NCI-H2171 treated with DMSO at 0.1 percent for 48 hours (cell line): ENCODE results near the gene FLT1.

Experiments used
- DNase-seq: peaks from one replicate; lab custom pipeline; 2025; lab: John Stamatoyannopoulos, UW

The FLT1 gene

DNA sequence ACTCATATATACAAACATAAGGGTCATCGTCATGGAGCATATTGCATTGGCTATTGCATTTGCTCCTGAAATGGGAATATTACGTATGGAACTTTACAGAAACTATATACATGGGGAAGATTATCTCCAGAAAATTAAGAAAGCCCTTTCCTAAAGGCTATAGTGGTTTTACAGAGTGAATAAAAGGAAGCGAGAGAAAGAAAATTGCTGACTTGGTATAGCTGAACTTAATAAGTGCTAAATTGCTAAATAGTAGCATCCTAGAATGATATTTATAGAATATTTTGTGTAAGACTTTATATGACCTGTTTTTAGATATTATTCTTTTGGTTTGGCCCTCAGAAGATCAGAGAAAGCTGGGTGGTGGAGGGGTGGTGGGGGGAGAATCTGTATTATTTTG, 114.6 kb downstream of the FLT1 start:
- no peak for DNase-seq

DNA sequence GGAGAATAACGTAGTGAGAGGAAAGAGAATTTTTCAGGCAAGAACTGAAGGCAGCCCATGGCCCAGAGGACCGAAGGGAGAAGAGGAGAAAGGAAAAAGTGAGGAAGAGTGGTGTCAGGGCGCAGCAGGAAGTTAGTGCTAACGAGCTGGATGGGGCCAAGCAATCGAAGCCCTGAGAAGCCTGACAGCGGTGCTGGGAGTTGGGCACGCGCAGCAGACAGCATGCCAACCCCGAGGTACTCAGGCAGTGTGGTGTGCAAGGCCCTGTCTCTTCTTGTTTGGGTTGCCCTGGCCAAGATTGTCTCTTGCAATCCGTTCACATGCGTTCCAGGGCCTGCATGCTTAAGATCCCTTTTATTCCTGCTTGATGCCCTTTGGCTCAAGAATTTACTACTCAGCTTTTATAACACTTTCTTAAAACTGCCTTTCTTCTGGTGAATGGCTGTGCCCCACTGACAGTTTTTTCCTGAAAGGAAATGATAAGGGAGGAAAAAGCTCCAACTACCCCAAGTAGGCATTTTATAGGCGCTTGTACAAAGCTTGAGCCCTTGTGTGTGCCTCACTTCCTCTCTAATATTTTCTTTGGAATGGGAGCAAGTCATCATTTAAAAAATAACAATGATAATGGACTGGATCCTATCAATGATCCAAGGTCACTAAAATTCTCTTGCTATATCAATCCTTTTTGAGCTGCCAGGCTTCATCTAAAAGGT, 115.4 kb downstream of the FLT1 start:
- no peak for DNase-seq

DNA sequence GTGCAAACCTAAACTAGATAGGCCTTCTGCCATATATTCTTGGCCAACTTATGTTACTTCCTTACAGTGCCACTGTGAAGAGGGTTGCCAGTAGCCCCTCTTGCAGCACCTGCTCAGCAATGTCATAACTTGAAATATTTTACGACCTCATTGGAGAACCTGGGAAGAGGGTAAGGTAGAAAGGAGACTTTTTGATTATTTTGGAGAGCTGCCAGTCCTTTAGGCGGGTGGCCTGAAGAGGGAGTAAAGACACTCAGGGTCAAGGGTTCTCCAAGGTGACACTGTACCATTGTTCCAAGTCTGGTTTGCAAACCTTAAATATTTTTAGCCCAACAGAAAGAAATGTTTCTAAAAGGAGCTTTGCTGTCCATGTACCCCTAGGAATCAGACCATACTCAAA, 118.3 kb downstream of the FLT1 start:
- DNase-seq: no peak

DNA sequence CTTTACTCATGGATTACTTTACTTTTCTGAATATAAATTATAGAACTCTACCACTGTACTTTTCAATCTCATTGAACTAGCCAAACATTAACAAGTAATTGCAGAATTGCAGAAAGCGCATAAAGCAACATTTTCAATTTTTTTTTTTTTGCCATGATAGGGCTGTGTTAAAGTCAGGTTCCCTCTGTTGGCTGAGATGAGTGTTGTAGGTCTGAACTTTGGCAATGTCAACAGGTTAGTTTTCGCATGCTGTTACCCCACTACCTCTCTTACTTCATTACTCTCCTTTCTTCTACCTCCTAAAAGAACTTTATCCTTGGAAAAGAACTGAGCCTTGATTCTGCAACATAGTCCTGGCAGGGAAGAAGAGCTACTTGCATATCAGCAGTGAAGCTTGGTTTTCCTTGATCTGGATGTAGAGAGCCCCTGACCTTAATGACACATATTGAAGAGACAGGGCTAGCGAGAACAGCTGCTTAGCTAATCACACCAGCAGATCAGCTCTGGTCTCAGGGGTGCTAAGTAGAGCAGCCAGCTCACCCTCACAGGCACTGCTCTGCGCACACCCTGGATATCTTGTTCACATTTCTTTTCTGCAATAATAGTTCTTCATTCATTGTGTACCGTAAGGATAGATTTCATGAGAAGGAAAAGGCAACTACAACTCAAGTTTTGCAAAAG, 119.5 kb downstream of the FLT1 start:
- DNase-seq: no peak

DNA sequence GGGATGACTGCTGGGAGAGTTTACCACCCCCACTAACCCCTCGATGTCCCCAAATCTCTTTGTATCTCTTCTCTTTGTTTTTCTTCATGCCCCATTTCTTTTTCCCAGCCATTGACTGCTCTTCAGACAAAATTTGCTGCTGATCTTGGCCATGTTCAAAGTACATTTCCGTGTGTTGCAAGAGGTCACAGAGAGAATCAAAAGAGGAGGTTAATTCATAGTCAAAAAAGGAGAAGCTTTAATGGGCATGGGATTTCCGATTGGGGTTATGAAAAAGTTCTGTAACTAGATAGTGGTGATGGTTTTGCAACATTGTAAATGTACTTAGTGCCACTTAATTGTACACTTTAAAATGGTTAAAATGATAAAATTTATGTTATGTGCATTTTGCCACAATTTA, 121.1 kb downstream of the FLT1 start:
- DNase-seq: no peak

DNA sequence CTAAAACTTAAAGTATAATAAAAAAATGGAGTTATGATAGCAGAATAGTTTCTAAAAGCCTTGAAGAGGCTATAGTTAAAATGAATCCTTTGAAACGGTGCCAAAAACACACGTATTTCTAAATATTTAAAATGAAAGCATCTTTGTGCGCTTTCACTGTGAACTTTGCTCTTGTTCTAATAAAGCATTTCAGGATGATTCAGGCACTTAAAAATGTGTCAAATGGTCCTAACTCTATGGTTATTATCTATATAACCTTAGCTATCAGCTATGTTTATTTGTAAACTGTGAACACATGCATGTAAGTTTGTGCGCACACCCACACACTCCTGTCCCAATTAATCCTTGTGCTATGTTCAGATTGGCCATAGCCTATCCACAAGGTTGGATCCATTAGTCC, 124.5 kb downstream of the FLT1 start:
- DNase-seq: no peak

DNA sequence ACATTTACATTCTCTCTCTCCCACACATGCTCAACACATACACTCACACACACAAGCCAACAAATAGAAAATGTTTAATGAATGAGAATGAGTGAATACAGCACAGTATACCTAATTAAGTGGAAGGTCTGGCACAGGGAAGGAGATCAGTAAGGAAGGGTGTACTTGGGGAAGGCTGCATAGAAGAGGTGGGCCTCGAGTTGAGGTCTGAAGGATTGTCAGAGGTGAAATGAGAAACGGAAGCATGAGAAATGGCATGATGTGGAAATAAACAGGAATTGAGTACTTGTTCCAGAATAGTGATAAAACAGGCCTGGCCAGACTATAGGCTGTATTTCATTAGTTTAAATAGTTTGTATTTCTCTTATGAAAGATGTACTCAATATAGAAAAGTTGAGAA, 136.2 kb downstream of the FLT1 start:
- no peak for DNase-seq

DNA sequence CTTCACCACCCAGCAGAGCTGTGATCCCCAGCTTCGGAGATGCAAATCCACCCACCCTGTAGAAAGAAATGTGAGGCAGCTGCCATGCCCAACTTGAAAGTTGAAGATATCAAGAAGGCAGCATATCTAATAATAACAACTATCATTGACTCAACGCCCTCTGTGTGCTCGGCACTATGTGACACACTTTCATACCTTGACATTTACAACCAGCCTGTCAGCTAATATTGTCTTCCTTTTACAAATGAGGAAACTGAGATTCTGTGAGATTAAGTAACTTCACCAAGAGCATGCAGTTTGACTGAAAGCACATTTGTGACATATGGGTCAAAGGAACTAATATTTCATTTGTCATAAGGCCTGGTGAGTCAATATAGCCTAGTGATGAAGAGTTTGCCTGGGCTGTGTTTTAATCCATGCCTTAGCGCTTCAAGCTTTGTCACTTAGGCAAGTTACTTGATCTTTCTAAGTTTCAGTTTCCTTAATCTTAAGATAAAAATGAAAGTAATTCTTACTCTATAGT, 137.0 kb downstream of the FLT1 start:
- no peak for DNase-seq

DNA sequence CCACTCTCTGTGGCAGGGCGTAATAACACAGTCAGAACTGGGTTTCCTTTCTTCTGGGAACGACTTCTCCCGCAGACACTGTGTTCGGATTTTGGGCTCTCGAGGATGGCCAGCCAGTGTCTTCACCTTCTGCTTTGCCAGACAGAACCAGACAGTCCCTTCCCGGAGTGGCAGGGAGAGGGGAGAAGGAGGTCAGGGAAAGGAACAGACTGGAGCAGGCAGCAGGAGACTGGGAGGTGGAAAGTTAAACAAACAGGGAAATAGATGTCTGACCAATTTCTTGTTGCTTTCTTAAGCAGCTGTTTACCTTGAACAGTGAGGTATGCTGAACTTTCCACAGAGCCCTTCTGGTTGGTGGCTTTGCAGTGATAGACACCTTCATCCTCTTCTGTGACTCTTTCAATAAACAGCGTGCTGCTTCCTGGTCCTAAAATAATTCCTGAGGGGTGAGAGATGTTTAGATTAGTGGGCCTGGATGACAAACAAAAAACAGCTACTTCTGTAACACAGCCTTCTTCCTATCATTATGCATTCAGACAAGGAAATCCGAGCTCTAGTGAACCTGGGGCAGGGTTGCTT, 137.6 kb downstream of the FLT1 start:
- DNase-seq: no peak

DNA sequence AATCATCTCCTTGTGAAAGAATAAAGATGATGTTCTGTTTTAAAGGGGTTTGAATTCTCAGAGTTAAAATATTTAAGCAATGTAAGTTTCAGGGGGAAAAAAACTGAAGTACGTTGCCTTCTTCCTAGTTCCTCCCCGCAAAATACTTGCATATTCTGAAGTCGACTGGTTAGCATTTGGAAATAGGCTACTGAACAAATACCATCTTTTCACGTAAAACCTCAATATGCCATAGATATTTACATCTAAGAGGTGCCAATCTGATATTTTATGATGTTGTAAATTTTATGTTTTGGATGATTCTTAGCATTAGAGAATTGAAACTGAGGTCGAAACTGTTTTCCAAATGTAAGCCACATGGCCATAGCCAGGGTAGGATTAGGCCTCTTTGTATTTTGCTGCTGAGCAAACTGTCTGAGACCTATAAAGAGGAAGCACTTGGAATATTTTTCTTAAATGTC, 138.3 kb downstream of the FLT1 start:
- no peak for DNase-seq

DNA sequence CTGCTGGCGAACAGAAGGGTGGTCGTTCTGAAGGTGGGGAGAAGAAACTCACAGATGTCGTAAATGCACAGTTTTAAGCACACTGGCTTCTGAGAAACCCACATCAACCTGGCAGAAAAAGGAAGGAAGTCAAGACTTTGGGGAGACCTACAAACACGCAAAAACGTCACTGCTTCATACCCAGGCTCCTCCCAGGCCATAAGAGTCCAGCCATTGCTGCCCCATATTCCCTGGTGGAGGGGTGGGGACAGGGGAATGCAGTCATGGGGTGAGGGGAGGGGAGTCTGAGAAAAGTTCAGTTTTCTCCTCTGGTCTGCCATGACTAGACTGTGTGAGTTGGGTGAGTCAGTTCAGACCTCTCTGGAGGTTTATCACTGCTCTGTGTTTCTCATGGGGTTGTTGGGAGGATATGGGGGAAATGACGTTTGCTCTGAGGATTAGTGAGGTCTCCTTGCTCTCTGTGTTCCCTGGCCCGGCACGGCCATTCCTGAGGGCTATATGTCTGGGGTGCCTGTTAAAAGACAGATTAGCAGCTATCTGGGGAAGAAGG, 139.0 kb downstream of the FLT1 start:
- DNase-seq: no peak

DNA sequence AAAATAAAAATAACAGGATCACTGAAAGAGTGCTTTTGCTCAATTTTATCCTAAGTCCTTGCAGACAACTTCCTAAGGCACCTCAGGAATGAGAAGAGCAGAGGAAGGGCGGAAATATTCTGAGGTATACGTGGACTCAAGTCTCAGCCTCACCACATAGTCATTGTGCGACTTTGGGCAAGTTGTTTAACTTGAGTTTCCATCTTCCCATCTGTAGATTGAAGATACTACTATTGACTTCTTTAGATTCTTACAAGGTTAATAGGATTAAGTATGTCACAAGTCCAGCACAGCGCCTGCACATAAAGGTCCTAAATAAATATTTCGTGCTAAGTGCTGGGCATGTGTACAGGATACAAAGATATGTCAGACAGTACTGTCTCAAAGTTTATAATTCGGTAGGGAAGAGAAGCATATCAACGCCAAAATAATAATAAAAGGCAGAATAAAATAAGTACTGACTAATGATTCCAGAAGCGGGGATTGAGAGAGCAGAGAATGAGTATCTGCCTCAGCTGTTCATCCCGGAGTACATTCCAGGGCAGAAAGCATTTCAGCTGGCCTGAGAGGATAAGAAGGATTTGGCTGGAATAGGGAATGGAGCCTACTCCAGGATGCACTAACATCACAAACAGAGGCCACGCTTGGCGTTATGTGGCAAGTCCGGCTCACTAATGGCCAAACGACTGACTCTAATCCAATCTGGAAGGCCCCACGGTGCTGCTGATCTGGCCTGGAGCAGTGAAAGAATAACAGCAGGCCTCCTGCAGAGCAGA, 139.7 kb downstream of the FLT1 start:
- DNase-seq: no peak

DNA sequence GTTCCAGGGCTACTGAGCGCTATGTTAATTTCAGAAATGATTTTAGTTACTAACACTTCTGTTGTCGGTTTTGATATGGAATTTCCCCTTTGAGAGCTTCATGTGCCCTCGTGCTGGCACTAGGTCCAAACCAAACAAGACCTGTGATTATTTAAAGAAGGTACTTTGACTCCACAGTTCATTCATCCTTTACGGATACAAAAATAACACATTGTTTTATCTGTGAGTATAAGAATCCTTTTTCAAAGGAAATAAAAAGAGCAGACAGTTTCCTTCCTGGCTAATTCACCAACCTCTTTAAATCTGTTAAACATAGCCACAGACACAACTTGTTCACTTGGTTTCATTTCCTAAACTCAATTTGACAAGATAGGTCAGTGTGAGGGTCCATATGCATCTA, 141.2 kb downstream of the FLT1 start:
- no peak for DNase-seq

DNA sequence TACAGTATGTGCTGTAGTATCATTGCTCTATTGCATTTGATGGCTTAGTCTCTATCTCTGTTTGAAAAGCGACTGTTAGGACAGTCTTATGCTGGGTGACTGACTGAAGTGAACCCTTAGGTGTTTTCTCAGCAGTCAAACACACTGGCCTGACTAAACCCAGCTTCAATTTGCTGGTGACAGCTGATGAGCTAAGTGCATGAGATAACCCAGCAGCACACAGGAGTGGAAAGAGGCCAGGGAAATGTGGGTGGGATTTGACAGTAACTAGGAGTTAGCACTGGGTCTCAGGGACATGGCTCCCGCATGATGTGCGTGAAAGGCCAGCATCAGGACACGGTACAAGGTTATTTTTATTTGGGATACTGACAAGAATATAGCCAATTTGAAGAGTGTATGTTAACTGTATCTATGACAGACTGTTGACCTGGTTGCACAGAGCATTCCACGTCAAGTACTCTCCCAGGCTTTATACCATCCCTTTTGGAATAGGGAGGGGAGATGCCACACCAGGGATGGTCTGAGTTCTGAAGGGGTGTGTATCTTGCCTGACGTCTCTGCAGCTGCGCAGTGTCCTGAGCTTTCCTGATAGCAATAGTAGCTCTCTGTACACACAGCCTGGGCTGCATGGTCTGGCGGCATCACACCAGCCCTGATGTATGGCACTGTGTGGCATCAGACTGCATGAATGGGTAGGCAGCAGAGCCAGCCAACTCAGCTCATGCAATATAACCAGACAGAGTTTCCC, 144.8 kb downstream of the FLT1 start:
- no peak for DNase-seq

DNA sequence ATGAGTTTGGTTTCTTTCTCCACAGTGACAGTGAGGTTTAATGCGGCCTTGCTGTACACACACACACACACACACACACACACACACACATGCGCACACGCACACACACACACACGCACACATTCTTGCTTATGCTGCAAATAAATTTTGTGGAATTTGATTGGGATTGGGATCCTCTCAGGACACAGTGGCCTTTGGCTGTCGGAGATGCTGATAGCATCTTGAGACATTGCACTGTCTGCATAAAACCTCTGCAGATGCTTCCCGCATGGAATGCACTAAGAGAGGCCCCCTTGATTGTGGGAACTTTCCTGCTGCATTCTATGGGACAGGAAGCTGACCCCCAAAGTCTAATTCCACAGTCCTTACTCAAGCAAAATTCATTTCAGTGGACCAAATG, 145.6 kb downstream of the FLT1 start:
- DNase-seq: no peak

DNA sequence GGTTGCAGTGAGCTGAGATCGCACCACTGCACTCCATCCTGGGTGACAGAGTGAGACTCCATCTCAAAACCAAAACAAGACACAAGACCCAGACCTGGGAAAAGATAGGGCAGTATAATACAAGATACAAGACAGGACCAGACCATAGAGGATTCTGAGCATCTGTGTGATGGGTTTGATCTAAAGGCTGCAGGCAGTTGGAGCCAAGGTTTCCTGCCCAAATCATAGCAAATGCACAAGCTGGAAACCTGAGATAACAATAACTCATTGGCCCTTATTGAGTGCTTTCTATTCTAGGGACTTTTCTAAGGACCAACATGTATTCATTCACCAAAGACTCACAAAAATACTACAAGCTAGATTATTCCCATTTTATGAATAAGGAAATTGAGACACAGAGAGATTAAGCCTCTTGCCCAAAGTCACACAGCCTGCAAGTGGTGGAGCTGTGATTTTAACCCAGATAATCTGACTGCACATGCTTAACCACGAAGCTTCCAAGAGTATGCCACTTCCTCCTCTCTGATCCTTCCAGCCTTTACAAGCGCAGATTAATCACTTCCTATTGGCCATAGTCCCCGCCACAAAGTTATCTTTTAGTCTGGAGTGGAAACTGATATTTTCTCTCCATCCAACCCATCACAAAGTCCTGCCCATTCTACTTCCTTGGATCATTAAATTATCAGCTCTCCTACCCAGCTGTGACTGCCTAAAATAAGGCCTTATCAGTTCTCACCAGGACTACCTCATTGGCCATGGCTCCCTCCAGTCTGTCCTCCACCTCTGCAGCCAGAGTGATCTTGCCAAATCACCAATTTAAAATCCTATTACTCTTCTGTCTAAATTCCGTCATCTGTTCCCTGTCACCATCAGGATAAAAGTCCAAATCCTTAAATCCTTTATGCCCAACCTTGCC, 147.2 kb downstream of the FLT1 start:
- DNase-seq: no peak

DNA sequence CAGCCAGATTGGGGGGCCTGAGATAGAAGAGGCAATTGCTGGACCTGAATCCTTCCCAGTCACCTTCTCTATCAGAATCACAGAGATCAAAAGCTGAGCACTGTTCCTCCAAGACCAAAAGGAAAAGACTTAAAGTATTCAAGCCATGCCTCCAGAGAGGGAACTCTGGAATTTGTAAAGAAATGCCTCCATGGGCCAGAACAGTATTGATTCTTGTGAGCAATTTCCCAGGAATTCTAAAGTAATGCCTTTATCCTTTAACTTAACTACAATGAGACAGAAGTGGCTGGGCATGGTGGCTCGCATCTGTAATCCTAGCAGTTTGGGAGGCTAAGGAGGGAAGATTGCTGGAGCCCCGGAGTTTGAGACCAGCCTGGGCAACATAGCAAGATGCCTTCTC, 148.8 kb downstream of the FLT1 start:
- DNase-seq: no peak

DNA sequence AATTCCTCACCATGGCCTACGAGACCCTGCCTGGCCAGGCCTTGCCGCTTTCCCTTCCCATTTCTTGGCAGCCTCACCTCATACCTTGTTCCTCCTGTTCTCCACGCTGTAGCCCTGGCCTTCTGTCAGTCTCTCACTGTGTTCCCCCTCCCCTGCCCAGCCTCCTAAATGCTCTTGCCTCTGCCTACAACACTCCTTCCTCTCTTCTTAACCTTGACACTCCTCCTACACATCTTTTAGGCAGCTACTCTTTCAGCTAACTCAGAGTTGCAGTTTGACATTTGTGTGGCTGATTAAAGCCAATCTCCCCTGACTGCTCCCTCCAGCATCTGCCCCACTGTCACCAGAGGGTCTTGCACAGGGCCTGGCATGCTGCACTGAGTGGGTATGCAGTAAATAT, 150.8 kb downstream of the FLT1 start:
- DNase-seq: no peak

DNA sequence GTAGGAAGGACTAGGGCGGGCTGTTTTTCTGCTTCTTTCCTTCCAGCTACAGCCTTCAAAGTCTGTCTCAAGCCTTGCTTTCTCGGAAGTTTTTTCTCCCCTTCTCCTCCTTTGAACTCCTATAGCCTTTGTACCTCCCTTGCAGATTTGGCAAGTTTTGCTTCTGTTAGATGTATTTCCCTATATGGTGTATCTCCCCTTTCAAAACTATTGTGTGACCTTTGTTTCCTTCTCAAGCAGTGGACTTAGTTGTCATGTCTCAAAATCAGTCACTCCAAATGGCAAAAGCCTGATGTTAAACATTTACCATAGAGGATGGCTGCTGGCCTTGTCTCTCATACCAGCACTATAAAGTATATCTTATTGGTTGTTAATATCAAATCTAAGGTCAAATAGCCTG, 152.7 kb downstream of the FLT1 start:
- DNase-seq: no peak

DNA sequence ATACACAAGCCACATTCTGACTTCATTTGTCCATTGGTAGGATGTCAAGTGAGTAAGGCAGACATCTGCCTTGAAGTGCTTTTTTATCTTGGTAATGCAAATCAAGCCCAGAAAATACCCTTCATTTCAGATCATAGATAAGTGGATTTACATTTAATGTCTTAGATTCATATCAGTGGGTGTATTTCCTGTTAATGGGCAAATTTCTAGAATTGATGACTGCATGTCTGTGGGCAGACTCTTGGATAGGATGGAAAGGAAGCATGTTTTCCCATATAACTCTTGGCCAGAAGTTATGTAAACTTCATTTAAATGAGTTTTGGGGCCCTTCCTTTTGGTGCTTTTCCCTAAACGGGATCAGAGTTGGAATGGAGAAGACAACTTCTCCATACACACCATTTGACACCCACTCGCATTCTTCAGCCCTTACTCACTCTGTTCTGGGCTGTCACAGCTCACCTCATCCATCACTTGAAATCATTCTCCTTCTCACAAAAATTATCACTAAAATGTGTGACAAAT, 154.6 kb downstream of the FLT1 start:
- DNase-seq: no peak
